Measurements from ENCODE around the gene PALD1.

DNA sequence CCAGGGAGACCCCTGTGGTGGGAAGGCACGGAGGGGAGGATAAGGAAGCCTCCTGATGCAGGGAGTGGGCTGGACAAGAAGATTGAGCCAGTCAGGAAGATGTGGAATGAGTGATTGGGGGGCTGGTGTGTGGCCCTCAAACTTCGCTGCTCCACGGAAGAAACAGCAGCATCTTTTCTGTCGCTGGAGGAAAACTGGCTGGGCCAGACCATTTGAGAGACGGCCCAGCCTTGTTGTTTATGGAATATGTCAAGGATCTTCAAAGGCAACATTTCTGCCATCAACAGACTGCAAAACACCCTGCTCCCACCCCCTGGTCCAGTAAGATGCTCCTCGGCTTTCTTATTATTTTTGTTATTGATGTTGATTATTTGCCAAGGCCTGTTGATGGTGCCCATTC is 29.4 kb downstream of the PALD1 start:
- TF ChIP-seq, protein P1, sequence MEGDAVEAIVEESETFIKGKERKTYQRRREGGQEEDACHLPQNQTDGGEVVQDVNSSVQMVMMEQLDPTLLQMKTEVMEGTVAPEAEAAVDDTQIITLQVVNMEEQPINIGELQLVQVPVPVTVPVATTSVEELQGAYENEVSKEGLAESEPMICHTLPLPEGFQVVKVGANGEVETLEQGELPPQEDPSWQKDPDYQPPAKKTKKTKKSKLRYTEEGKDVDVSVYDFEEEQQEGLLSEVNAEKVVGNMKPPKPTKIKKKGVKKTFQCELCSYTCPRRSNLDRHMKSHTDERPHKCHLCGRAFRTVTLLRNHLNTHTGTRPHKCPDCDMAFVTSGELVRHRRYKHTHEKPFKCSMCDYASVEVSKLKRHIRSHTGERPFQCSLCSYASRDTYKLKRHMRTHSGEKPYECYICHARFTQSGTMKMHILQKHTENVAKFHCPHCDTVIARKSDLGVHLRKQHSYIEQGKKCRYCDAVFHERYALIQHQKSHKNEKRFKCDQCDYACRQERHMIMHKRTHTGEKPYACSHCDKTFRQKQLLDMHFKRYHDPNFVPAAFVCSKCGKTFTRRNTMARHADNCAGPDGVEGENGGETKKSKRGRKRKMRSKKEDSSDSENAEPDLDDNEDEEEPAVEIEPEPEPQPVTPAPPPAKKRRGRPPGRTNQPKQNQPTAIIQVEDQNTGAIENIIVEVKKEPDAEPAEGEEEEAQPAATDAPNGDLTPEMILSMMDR (IDR thresholded peaks at IDR 0.05): no peak
- no peak for TF ChIP-seq POLR2A (IDR thresholded peaks at IDR 0.05)

Data from thyroid gland (tissue), 4 donors.